Aorta (tissue), 5 donors: ENCODE data around the gene LYPLA2. TPM values are rescaled to one million over a fixed set of nuclear protein-coding genes. Genes with fewer than 3 reads are reported as not detected.
"Not testable (repeated sequence)": the region's sequence is repeated elsewhere in the genome, so short reads cannot be mapped to it uniquely, and the experiment has no call there.

Experiments used
- ATAC-seq: fragments of 200-7000 bp; cut with Tn5 transposase; one replicate; pipeline ENCODE4 v1.9.1; 2022; ENCODE audit warnings: moderate library complexity; ENCODE audit not compliant: low FRiP score
- DNase-seq, 2 donors: peaks; one replicate each; pipeline ENCODE4 v3.0.0-alpha.2; 2020
- H3K27ac ChIP-seq, 2 donors: one replicate each; pipeline ENCODE4 v1.5.1; 2013; ENCODE audit warnings: low read length in 2 of 2, mild to moderate bottlenecking in 2 of 2, moderate library complexity in 2 of 2, control low read depth in 1 of 2, inconsistent platforms in 1 of 2, low read depth in 1 of 2
- H3K27me3 ChIP-seq, 2 donors: one replicate each; pipeline ENCODE4 v1.6.1; 2013; ENCODE audit warnings: control low read depth in 1 of 2, low read length in 1 of 2, mild to moderate bottlenecking in 1 of 2, moderate library complexity in 1 of 2; ENCODE audit not compliant: insufficient read depth in 2 of 2, control insufficient read depth in 1 of 2
- H3K36me3 ChIP-seq, 2 donors: one replicate each; pipeline ENCODE4 v1.6.1; 2013; ENCODE audit warnings: control low read depth in 1 of 2, low read length in 1 of 2, mild to moderate bottlenecking in 1 of 2; ENCODE audit not compliant: insufficient read depth in 2 of 2, control insufficient read depth in 1 of 2
- H3K4me1 ChIP-seq, 2 donors: one replicate each; pipeline ENCODE4 v1.6.1; 2013; ENCODE audit warnings: low read length in 2 of 2, control low read depth in 1 of 2, mild to moderate bottlenecking in 1 of 2, moderate library complexity in 1 of 2; ENCODE audit not compliant: insufficient read depth in 2 of 2, control insufficient read depth in 1 of 2
- H3K4me3 ChIP-seq, 2 donors: one replicate each; pipeline ENCODE4 v1.5.1; 2013; ENCODE audit warnings: low read length in 2 of 2, control low read depth in 1 of 2, mild to moderate bottlenecking in 1 of 2
- H3K9me3 ChIP-seq: one replicate; pipeline ENCODE4 v1.6.1; 2013; ENCODE audit warnings: mild to moderate bottlenecking, low read length; ENCODE audit not compliant: control insufficient read depth
- WGBS, 2 donors: extraction: QIAGEN DNeasy Blood & Tissue Kit; methylation state at CpG; one replicate each; pipeline ENCODE4 v1.1.7; 2013; 5-methylcytosine and 5-hydroxymethylcytosine counted together
- intact Hi-C, 2 donors: fragments of 100-400 bp; cut with DNase I; formaldehyde crosslinking; loops; one replicate each; pipeline versions ENCODE4 v1.14.2 to v1.15.0; 2022
- polyA plus RNA-seq, 2 donors: library from polyadenylated mRNA; stranded (reverse); fragments of 200-250 nt; gene quantifications; one replicate each; pipeline ENCODE4 v1.2.3, GENCODE V29; 2013
- total RNA-seq, 2 donors: library from RNA; stranded (reverse); fragmentation: NEBNext Ultra II Directional; extraction: Animal tissue kit (Norgen Biotek cat#: 25700); gene quantifications; one replicate each; pipeline ENCODE4 v1.2.1, GENCODE V29; 2021
- donor health status: healthy with polysubstance abuse.
- donor health status: Bipolar disorder and iron deficiency.
- donor health status: DM: no; HTN: no; CAD: no.
- donor health status: DM: no; HTN: no; CAD: no.
- donor health status: DM: yes; HTN: yes; CAD: no.

Gene LYPLA2
- total and polyA plus RNA-seq, 4 donors, result 17.3 to 32.5 (median 30.6) TPM

GRCh38 chr1:23802809-23803342 lies 11.9 kb downstream of the LYPLA2 start:
- not testable (repeated sequence) for ATAC-seq, H3K27ac ChIP-seq, H3K4me1 ChIP-seq, H3K27me3 ChIP-seq, H3K9me3 ChIP-seq, DNase-seq, H3K36me3 ChIP-seq, H3K4me3 ChIP-seq
- intact Hi-C loops, result loop anchor here in 1 of 2 donors (5.0 kb wide), 1 partner anchor 64 kb away; the partner anchor contains the start of gene FUCA1
- 90 to 96% methylated on average over 7 of the region's 7 CpGs for WGBS, 2 donors

DNA sequence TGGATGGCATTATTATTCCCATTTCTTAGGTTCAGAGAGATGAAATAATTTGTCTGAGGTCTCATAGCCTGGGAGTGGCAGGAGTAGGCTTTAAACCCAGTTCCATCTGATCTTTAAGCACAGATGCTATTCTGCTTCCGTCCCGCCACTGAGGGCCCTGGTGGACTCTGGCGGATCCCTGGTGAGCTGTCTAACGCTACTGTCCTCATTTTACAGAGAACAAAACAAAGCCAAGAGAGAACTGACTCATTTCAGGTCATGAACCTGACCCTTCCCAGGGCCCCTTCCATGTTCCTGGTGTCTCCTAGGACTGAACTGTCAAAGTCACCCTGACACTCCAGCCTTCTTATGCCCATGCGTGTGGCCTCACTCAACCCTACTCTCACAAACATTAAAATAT lies 12.7 kb downstream of the LYPLA2 start:
- H3K9me3 ChIP-seq, result no peaks in the 10 kb centered on the region
- 93 to 95% methylated on average over 5 of the region's 5 CpGs for WGBS, 2 donors
- ATAC-seq (no peak), DNase-seq (no peak)
- H3K4me1 ChIP-seq, result peaks cover 0 to 4% of the 10 kb centered on the region in 2 donors
- H3K27me3 ChIP-seq, result no peaks in the 10 kb centered on the region
- H3K27ac ChIP-seq, result no peak overlapping the region
- H3K4me3 ChIP-seq, result no peak overlapping the region
- H3K36me3 ChIP-seq, result peaks cover 0 to 3% of the 10 kb centered on the region in 2 donors
- intact Hi-C loops, result loop anchor here in 1 of 2 donors (5.0 kb wide), 1 partner anchor 64 kb away; the partner anchor contains the start of gene FUCA1

DNA sequence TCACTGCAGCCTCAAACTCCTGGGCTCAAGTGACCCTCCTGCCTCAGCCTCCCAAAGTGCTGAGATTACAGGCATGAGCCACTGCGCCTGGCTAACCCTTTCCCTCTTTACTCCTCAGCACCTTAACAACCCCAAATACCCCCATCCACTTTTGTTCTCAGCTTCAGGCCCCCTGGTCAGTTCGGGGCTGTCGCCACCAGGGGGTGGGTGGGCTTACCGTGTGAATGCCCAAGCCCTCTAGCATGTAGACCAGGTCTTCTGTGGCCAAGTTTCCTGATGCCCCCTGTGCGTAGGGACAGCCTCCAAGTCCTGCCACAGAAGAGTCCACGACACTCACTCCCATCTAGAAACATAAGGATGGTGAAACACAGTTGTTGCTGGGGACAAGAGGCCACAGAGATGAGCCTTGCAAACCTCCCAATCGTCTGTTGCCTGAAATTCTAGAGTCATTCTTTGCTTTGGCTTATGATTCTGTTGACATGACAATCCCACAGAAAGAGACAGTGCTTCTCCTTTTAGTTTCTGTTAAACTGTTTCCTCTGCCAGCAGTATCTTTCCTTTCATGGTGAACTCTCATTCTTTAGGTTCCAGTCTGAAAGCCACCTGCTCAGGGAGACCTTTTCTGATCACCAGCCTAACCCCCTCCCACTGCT lies 13.4 kb downstream of the LYPLA2 start:
- ATAC-seq (no peak), DNase-seq (no peak)
- no peak overlapping the region for H3K27ac ChIP-seq
- H3K9me3 ChIP-seq, result no peaks in the 10 kb centered on the region
- WGBS, 2 donors, result 71 to 72% methylated on average over 7 of the region's 7 CpGs
- H3K27me3 ChIP-seq, result no peaks in the 10 kb centered on the region
- H3K4me3 ChIP-seq, result no peak overlapping the region
- peaks cover 0 to 3% of the 10 kb centered on the region in 2 donors for H3K36me3 ChIP-seq
- peaks cover 0 to 4% of the 10 kb centered on the region in 2 donors for H3K4me1 ChIP-seq
- intact Hi-C loops, result loop anchor here in 1 of 2 donors (5.0 kb wide), 1 partner anchor 63 kb away; the partner anchor contains the start of gene FUCA1

- Histone ChIP-seq H3K9me3 (no peaks in the 10 kb centered on the region), H3K36me3 (peaks cover 0 to 3% of the 10 kb centered on the region in 2 donors), H3K27me3 (no peaks in the 10 kb centered on the region), H3K4me3 (no peak overlapping the region), H3K4me1 (no peaks in the 10 kb centered on the region), H3K27ac (no peak overlapping the region)
- whole genome bisulfite sequencing, 2 donors, result 86 to 96% methylated on average over 2 of the region's 2 CpGs
- DNase-seq, result no peak
- intact Hi-C loops, result no loop called here
- ATAC-seq, result no peak
Measured at GRCh38 chr1:23805025-23805424, 14.1 kb downstream of the LYPLA2 start.

- no peak overlapping the region for H3K4me3 ChIP-seq
- DNase-seq, result no peak
- no peak overlapping the region for H3K27ac ChIP-seq
- H3K27me3 ChIP-seq, result no peaks in the 10 kb centered on the region
- no peaks in the 10 kb centered on the region for H3K9me3 ChIP-seq
- no peaks in the 10 kb centered on the region for H3K4me1 ChIP-seq
- intact Hi-C loops, result no loop called here
- H3K36me3 ChIP-seq, result peaks cover 0 to 3% of the 10 kb centered on the region in 2 donors
- no peak for ATAC-seq
- 85 to 88% methylated on average over 6 of the region's 6 CpGs for WGBS, 2 donors
Measured at GRCh38 chr1:23806280-23806679, 15.3 kb downstream of the LYPLA2 start.

DNA sequence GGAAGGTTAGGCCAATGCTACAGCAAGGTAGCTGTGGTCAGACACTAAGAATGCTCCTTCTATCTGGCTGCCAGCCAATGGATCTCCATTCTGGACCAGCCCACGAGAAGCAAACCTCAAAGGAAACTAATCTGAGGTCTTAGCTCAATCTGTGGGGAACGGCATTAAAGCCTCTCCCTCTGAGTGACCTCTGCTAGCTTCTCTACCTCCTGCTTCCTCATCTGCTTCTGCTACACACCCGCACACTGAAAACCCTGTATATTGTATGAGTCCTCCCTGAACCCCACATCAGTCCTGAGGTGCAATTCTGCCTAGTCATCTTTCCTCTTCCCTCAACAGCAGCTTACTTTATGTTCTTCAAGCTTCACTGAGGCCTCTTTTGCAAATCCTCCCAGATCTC lies 16.5 kb downstream of the LYPLA2 start:
- H3K36me3 ChIP-seq, result peaks cover 0 to 4% of the 10 kb centered on the region in 2 donors
- DNase-seq (no peak), ATAC-seq (no peak)
- no peak overlapping the region for H3K4me3 ChIP-seq
- WGBS, 2 donors, result 73 to 74% methylated on average over 3 of the region's 3 CpGs
- intact Hi-C loops, result no loop called here
- no peaks in the 10 kb centered on the region for H3K9me3 ChIP-seq
- H3K4me1 ChIP-seq, result no peaks in the 10 kb centered on the region
- H3K27me3 ChIP-seq, result no peaks in the 10 kb centered on the region
- H3K27ac ChIP-seq, result no peak overlapping the region

- ATAC-seq (peak; percentile 72), DNase-seq (peak; percentile 88 to 90)
- Histone ChIP-seq H3K27ac (no peak overlapping the region), H3K27me3 (no peaks in the 10 kb centered on the region), H3K36me3 (peaks cover 0 to 6% of the 10 kb centered on the region in 2 donors), H3K4me1 (no peaks in the 10 kb centered on the region), H3K4me3 (no peak overlapping the region), H3K9me3 (no peaks in the 10 kb centered on the region)
- WGBS, 2 donors, result 40% methylated on average over 6 of the region's 6 CpGs
- intact Hi-C loops, result loop anchor here in 1 of 2 donors (10.0 kb wide), 1 partner anchor 105 kb away; the partner anchor contains the start of gene CNR2
Measured at GRCh38 chr1:23809751-23810171, 18.8 kb downstream of the LYPLA2 start.

- H3K4me1 ChIP-seq, result no peaks in the 10 kb centered on the region
- H3K27ac ChIP-seq, result no peak overlapping the region
- 65 to 69% methylated on average over 3 of the region's 3 CpGs for WGBS, 2 donors
- no peak overlapping the region for H3K4me3 ChIP-seq
- H3K27me3 ChIP-seq, result no peaks in the 10 kb centered on the region
- ATAC-seq (peak; percentile 53), DNase-seq (peak in 1 of 2 donors; percentile 70)
- peaks cover 0 to 6% of the 10 kb centered on the region in 2 donors for H3K36me3 ChIP-seq
- intact Hi-C loops, result loop anchor here in 1 of 2 donors (10.0 kb wide), 1 partner anchor 104 kb away; the partner anchor contains the start of gene CNR2
- H3K9me3 ChIP-seq, result no peaks in the 10 kb centered on the region
Measured at GRCh38 chr1:23810818-23811540, 20.0 kb downstream of the LYPLA2 start.
